MM.1S (cell line): Measurements from ENCODE around the gene DENND1A.

Experiments used
- DNase-seq: peaks from one replicate; pipeline ENCODE4 v3.0.0-alpha.2; 2015
- H2AFZ ChIP-seq: fragments of 300-600 bp; sonication (generic); 2 replicates; pipeline ENCODE4 v1.6.0; 2016; ENCODE audit warnings: antibody characterized with exemption, low read length
- H3F3A ChIP-seq: fragments of 300-600 bp; sonication (generic); 2 replicates; pipeline ENCODE4 v1.6.1; 2016; ENCODE audit warnings: mild to moderate bottlenecking, antibody characterized with exemption, low read length, moderate library complexity, mixed read lengths; ENCODE audit not compliant: insufficient read depth
- H3K27ac ChIP-seq: fragments of 300-600 bp; sonication (generic); 2 replicates; pipeline ENCODE4 v1.5.1; 2016; ENCODE audit warnings: mild to moderate bottlenecking, low read length
- H3K27me3 ChIP-seq: fragments of 300-600 bp; sonication (generic); replicated peaks from 2 replicates; pipeline ENCODE4 v1.6.0; 2016; ENCODE audit warnings: low read length; ENCODE audit not compliant: insufficient read depth
- H3K36me3 ChIP-seq: fragments of 300-600 bp; sonication (generic); replicated peaks from 2 replicates; pipeline ENCODE4 v1.6.1; 2016; ENCODE audit warnings: mild to moderate bottlenecking, low read length, mixed read lengths; ENCODE audit not compliant: insufficient read depth
- H3K4me1 ChIP-seq: fragments of 300-600 bp; sonication (generic); 2 replicates; pipeline ENCODE4 v1.6.1; 2016; ENCODE audit warnings: low read length, mixed read lengths
- H3K4me2 ChIP-seq: fragments of 300-600 bp; sonication (generic); 2 replicates; pipeline ENCODE4 v1.6.0; 2016; ENCODE audit warnings: low read depth, low read length
- H3K4me3 ChIP-seq: fragments of 300-600 bp; sonication (generic); 2 replicates; pipeline ENCODE4 v1.5.1; 2016; ENCODE audit warnings: low read length, mixed read lengths
- H3K79me2 ChIP-seq: fragments of 300-600 bp; sonication (generic); 2 replicates; pipeline ENCODE4 v1.6.1; 2016; ENCODE audit warnings: mixed run types, low read length, mixed read lengths
- H3K9ac ChIP-seq: fragments of 300-600 bp; sonication (generic); 2 replicates; pipeline ENCODE4 v1.6.1; 2016; ENCODE audit warnings: low read length, mixed read lengths
- H3K9me2 ChIP-seq: fragments of 300-600 bp; sonication (generic); replicated peaks from 2 replicates; pipeline ENCODE4 v1.6.1; 2016; ENCODE audit warnings: mild to moderate bottlenecking, low read length, mixed read lengths; ENCODE audit not compliant: insufficient read depth
- H3K9me3 ChIP-seq: fragments of 300-600 bp; sonication (generic); replicated peaks from 2 replicates; pipeline ENCODE4 v1.6.1; 2016; ENCODE audit warnings: mild to moderate bottlenecking, low read length, mixed read lengths; ENCODE audit not compliant: insufficient read depth
- H4K20me1 ChIP-seq: fragments of 300-600 bp; sonication (generic); 2 replicates; pipeline ENCODE4 v1.6.1; 2016; ENCODE audit warnings: mild to moderate bottlenecking, low read length, moderate library complexity, mixed read lengths; ENCODE audit not compliant: insufficient read depth
- EZH2 ChIP-seq: fragments of 300-600 bp; sonication (generic); optimal IDR thresholded peaks from 2 replicates; pipeline ENCODE3; 2017; ENCODE audit warnings: low read depth, mild to moderate bottlenecking, antibody characterized with exemption, low read length, mixed read lengths
- EZH2phosphoT487 ChIP-seq: fragments of 300-600 bp; sonication (generic); IDR thresholded peaks from 2 replicates; pipeline ENCODE4 v1.6.1; 2018; ENCODE audit warnings: antibody characterized with exemption, low read length
- TF ChIP-seq, protein P1 (sequence below): fragments of 300-600 bp; sonication (generic); IDR thresholded peaks from 2 replicates; pipeline ENCODE4 v1.5.1; 2016; ENCODE audit warnings: antibody characterized with exemption, low read length, mixed read lengths

DENND1A gene

DNA sequence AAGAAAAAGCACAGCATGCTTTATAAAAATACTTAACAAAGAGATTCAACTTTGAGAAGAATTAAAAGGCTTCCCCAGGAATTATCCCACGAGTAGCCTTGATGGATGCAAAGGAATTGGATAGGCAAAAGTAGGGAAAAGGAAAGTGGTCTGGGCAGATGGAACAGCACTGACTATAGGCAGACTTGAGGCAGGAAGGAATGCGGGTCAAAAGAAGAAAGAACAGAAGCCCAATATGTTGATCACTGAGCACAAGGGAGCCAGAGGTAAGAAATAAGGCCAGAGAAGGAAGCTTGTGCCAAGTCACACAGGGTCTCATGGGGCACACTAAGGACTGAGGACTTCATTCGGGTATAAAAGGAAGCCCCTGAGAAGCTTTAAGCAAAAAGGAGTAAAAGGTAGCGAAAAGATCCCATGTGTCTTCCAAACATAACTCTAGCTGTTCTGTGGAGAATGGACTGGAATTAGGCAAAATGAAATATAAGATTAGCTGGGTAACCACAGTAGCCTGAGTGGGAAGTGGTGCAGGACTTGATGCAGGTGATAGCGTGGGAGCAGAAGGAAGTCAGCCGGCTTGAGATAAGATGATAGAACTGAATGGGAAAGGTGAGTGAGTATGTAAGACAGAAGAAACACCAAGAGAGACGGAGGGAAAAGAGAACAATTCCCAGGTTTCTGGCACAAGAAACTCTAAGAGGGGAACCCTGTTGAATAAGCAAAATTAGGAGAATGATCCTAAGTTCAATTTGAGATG, 106.6 kb downstream of the DENND1A start:
- TF ChIP-seq, protein P1, sequence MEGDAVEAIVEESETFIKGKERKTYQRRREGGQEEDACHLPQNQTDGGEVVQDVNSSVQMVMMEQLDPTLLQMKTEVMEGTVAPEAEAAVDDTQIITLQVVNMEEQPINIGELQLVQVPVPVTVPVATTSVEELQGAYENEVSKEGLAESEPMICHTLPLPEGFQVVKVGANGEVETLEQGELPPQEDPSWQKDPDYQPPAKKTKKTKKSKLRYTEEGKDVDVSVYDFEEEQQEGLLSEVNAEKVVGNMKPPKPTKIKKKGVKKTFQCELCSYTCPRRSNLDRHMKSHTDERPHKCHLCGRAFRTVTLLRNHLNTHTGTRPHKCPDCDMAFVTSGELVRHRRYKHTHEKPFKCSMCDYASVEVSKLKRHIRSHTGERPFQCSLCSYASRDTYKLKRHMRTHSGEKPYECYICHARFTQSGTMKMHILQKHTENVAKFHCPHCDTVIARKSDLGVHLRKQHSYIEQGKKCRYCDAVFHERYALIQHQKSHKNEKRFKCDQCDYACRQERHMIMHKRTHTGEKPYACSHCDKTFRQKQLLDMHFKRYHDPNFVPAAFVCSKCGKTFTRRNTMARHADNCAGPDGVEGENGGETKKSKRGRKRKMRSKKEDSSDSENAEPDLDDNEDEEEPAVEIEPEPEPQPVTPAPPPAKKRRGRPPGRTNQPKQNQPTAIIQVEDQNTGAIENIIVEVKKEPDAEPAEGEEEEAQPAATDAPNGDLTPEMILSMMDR: no peak
- TF ChIP-seq EZH2 (no peak), EZH2phosphoT487 (no peak)
- H3K4me2 ChIP-seq: no peak overlapping the region
- no peak overlapping the region for H3K27ac ChIP-seq
- H2AFZ ChIP-seq: no peak overlapping the region
- H4K20me1 ChIP-seq: no peaks in the 10 kb centered on the region
- H3K36me3 ChIP-seq: no peaks in the 10 kb centered on the region
- H3K9me2 ChIP-seq: no peaks in the 10 kb centered on the region
- no peaks in the 10 kb centered on the region for H3K4me1 ChIP-seq
- H3K9ac ChIP-seq: no peak overlapping the region
- no peaks in the 10 kb centered on the region for H3K79me2 ChIP-seq
- H3F3A ChIP-seq: no peaks in the 10 kb centered on the region
- no peak overlapping the region for H3K4me3 ChIP-seq
- no peaks in the 10 kb centered on the region for H3K9me3 ChIP-seq
- no peaks in the 10 kb centered on the region for H3K27me3 ChIP-seq
- no peak for DNase-seq

DNA sequence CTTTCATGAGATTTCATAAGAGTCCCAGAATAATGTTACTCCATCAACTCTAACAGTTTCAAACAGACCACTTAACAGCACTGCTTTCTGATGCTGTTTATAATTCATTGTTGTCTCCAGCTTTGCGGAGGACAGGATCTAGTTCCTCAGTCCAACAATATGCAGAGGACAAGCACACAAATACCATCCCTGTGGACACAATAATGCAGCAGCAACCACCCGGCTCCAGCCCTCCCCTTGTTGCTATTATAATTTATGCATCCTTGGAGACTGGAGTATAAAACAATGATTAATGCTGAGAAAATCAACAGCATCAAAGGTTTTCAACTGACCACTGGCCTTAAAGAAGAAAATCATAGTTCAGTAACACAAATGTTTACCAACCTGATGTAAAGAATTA, 108.3 kb downstream of the DENND1A start:
- H3K4me2 ChIP-seq: no peak overlapping the region
- H3K27ac ChIP-seq: no peak overlapping the region
- no peak overlapping the region for H3K9ac ChIP-seq
- H3K27me3 ChIP-seq: no peaks in the 10 kb centered on the region
- no peaks in the 10 kb centered on the region for H3F3A ChIP-seq
- H3K4me3 ChIP-seq: no peak overlapping the region
- no peaks in the 10 kb centered on the region for H3K79me2 ChIP-seq
- DNase-seq: no peak
- no peak for TF ChIP-seq EZH2phosphoT487
- TF ChIP-seq, protein P1: no peak
- TF ChIP-seq EZH2: no peak
- no peak overlapping the region for H2AFZ ChIP-seq
- no peaks in the 10 kb centered on the region for H3K4me1 ChIP-seq
- no peaks in the 10 kb centered on the region for H3K36me3 ChIP-seq
- H3K9me3 ChIP-seq: no peaks in the 10 kb centered on the region
- H4K20me1 ChIP-seq: no peaks in the 10 kb centered on the region
- H3K9me2 ChIP-seq: no peaks in the 10 kb centered on the region

DNA sequence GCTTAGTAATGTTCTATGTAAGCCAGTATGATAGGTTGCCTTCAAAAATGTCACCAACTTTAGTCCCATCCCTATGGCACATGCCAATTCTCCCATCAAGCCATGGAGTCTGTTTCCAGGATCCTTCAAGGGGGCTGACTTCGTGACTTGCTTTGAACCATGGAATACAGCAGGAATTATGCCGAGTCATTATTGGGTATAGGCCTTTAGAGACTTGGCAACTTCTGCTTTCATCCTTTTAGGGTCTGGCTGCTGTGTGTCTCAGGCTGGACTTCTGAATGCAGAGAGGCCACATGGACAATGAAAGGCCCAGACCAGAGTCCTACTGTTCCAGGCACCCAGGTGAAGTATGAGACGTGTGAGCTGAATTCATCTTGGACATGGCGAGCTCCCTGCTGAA, 109.8 kb downstream of the DENND1A start:
- no peaks in the 10 kb centered on the region for H3K9me3 ChIP-seq
- DNase-seq: no peak
- no peak overlapping the region for H3K4me2 ChIP-seq
- no peak overlapping the region for H3K4me3 ChIP-seq
- H3F3A ChIP-seq: no peaks in the 10 kb centered on the region
- no peaks in the 10 kb centered on the region for H3K9me2 ChIP-seq
- no peak overlapping the region for H3K9ac ChIP-seq
- no peaks in the 10 kb centered on the region for H3K27me3 ChIP-seq
- TF ChIP-seq EZH2phosphoT487: no peak
- TF ChIP-seq, protein P1: no peak
- TF ChIP-seq EZH2: no peak
- no peak overlapping the region for H3K27ac ChIP-seq
- H2AFZ ChIP-seq: no peak overlapping the region
- H3K4me1 ChIP-seq: no peaks in the 10 kb centered on the region
- no peaks in the 10 kb centered on the region for H3K36me3 ChIP-seq
- H4K20me1 ChIP-seq: no peaks in the 10 kb centered on the region
- H3K79me2 ChIP-seq: no peaks in the 10 kb centered on the region
